CD4-positive, alpha-beta memory T cell (primary cell): Measurements from ENCODE around the gene SFXN4. TPM values are rescaled to one million over a fixed set of nuclear protein-coding genes. Genes with fewer than 3 reads are reported as not detected.
A peak's percentile ranks its signal among the peaks of the same experiment; 100 is the strongest.

ENCODE experiments used
- CTCF ChIA-PET: fragments of 350-600 bp; sonication (Branson Sonifier 250); formaldehyde crosslinking; loops from one replicate; lab custom pipeline; 2021; ENCODE audit warnings: inconsistent platforms; ENCODE audit not compliant: partially characterized antibody; lab: Charles Lee
- POLR2A ChIA-PET: fragments of 350-600 bp; sonication (Branson Sonifier 250); formaldehyde crosslinking; loops from one replicate; lab custom pipeline; 2021; ENCODE audit not compliant: partially characterized antibody; lab: Charles Lee
- DNase-seq, 5 donors: peaks; one replicate each; pipeline versions ENCODE4 v3.0.0 to v3.0.0-alpha.2; 2020 to 2022; ENCODE audit warnings: mixed read lengths in 1 of 5
- H3K27ac ChIP-seq: one replicate; pipeline ENCODE4 v1.7.0; 2013; ENCODE audit warnings: low read depth, low read length
- H3K27me3 ChIP-seq: 2 replicates; pipeline ENCODE4 v1.7.0; 2013; ENCODE audit warnings: mild to moderate bottlenecking, low read length, moderate library complexity; ENCODE audit not compliant: insufficient read depth
- H3K36me3 ChIP-seq: 2 replicates; pipeline ENCODE4 v1.7.0; 2013; ENCODE audit warnings: mild to moderate bottlenecking, low read length, moderate library complexity; ENCODE audit not compliant: insufficient read depth
- H3K4me1 ChIP-seq: 2 replicates; pipeline ENCODE4 v1.7.0; 2013; ENCODE audit warnings: mild to moderate bottlenecking, low read length, moderate library complexity; ENCODE audit not compliant: insufficient read depth
- H3K4me3 ChIP-seq, 2 donors: one replicate each; pipeline ENCODE4 v1.7.0; 2013; ENCODE audit warnings: low read length in 2 of 2, mild to moderate bottlenecking in 1 of 2
- H3K9me3 ChIP-seq, 2 donors: one replicate each; pipeline ENCODE4 v1.7.0; 2013; ENCODE audit warnings: low read length in 2 of 2, control low read depth in 1 of 2; ENCODE audit not compliant: control insufficient read depth in 1 of 2
- H3K27ac Mint-ChIP-seq, 7 donors: one replicate each; pipeline ENCODE4 v1.8.0; 2020 to 2021; ENCODE audit warnings: mixed read lengths in 7 of 7, mild to moderate bottlenecking in 6 of 7, inconsistent platforms in 3 of 7, moderate library complexity in 3 of 7
- H3K27me3 Mint-ChIP-seq, 2 donors: one replicate each; pipeline ENCODE4 v1.8.0; 2020 to 2021; ENCODE audit warnings: mixed read lengths in 2 of 2
- H3K36me3 Mint-ChIP-seq, 2 donors: one replicate each; pipeline ENCODE4 v1.8.0; 2020 to 2021; ENCODE audit warnings: mixed read lengths in 2 of 2, inconsistent platforms in 1 of 2, mild to moderate bottlenecking in 1 of 2
- H3K4me1 Mint-ChIP-seq, 4 donors: one replicate each; pipeline ENCODE4 v1.8.0; 2020 to 2021; ENCODE audit warnings: mixed read lengths in 4 of 4, mild to moderate bottlenecking in 1 of 4
- H3K4me3 Mint-ChIP-seq, 8 donors: one replicate each; pipeline ENCODE4 v1.8.0; 2020 to 2021; ENCODE audit warnings: mixed read lengths in 8 of 8, mild to moderate bottlenecking in 7 of 8, moderate library complexity in 6 of 8, inconsistent platforms in 3 of 8
- H3K9me3 Mint-ChIP-seq, 8 donors: one replicate each; pipeline ENCODE4 v1.8.0; 2020 to 2021; ENCODE audit warnings: mixed read lengths in 8 of 8, mild to moderate bottlenecking in 5 of 8, inconsistent platforms in 3 of 8, moderate library complexity in 1 of 8
- intact Hi-C: fragments of 100-400 bp; cut with micrococcal nuclease; formaldehyde crosslinking; loops from one replicate; pipeline ENCODE4 v1.15.1; 2023
- polyA plus RNA-seq, 2 donors: library from polyadenylated mRNA; unstranded; fragments of 300-500 nt; fragmentation: Illumina TruSeq; gene quantifications; one replicate each; pipeline ENCODE4 v1.2.3, GENCODE V29; 2021
- total RNA-seq, 2 experiments: library from RNA; stranded (reverse); gene quantifications; one replicate each; pipeline ENCODE4 v1.2.3, GENCODE V29; 2021

Gene SFXN4
- total and polyA plus RNA-seq, 4 experiments from 2014 or later, result 13.9 to 18.5 (median 15.6) TPM

- H3K4me3 Mint-ChIP-seq, result peak overlapping the region; percentile 90 to 99 (median 94)
- POLR2A ChIA-PET, result interaction anchor here (0.7 to 7.0 kb wide), 11 partner anchors 9 to 664 kb away, joined by 3 to 101 read pairs (median 3); partner anchors contain the start of gene MCMBP
- CTCF ChIA-PET, result interaction anchor here (0.7 to 6.8 kb wide), 31 partner anchors 9 to 454 kb away, joined by 3 to 139 read pairs (median 4); partner anchors contain the start of gene CACUL1
These were observed 43.7 kb upstream of the SFXN4 start for GRCh38 chr10:119209035-119209735.

GRCh38 chr10:119208553-119208940 lies 43.0 kb upstream of the SFXN4 start:
- Histone ChIP-seq H3K27me3 (no peaks in the 10 kb centered on the region), H3K4me1 (peaks cover 64% of the 10 kb centered on the region), H3K4me3 (peak overlapping the region; percentile 37 to 84), H3K9me3 (no peaks in the 10 kb centered on the region), H3K27ac (peak overlapping the region; percentile 84), H3K36me3 (no peaks in the 10 kb centered on the region)
- Mint-ChIP-seq H3K4me1 (peaks cover 36 to 61% (median 51%) of the 10 kb centered on the region in 4 donors), H3K36me3 (peaks cover 0 to 17% of the 10 kb centered on the region in 2 donors), H3K4me3 (peak overlapping the region; percentile 90 to 99 (median 94)), H3K9me3 (no peaks in the 10 kb centered on the region), H3K27ac (peak overlapping the region; percentile 89 to 95 (median 91)), H3K27me3 (no peaks in the 10 kb centered on the region)
- peak in 1 of 5 donors; percentile 17 for DNase-seq
- CTCF ChIA-PET, result interaction anchor here (0.7 to 6.8 kb wide), 23 partner anchors 9 to 454 kb away, joined by 3 to 139 read pairs (median 4); partner anchors contain the start of gene CACUL1
- POLR2A ChIA-PET, result interaction anchor here (1.1 to 7.0 kb wide), 10 partner anchors 9 to 664 kb away, joined by 3 to 101 read pairs (median 12); partner anchors contain the start of genes MCMBP and RGS10
- intact Hi-C loops, result loop anchor here (2.0 to 10.0 kb wide), 3 partner anchors 41 to 666 kb away; partner anchors contain the start of genes BAG3, MCMBP and SFXN4

More at GRCh38 chr10:119209035-119209735, 43.7 kb upstream of the SFXN4 start:
- no peaks in the 10 kb centered on the region for H3K27me3 ChIP-seq
- H3K4me1 Mint-ChIP-seq, result peaks cover 36 to 68% (median 55%) of the 10 kb centered on the region in 4 donors
- H3K9me3 Mint-ChIP-seq, result no peaks in the 10 kb centered on the region
- peak; percentile 52 to 83 (median 64) for DNase-seq
- H3K4me3 ChIP-seq, result peak overlapping the region; percentile 37 to 84
- no peaks in the 10 kb centered on the region for H3K36me3 ChIP-seq
- peak overlapping the region; percentile 84 for H3K27ac ChIP-seq
- intact Hi-C loops, result loop anchor here (1.0 to 10.0 kb wide), 4 partner anchors 10 to 666 kb away; partner anchors contain the start of genes BAG3, MCMBP and SFXN4
- peaks cover 71% of the 10 kb centered on the region for H3K4me1 ChIP-seq
- H3K9me3 ChIP-seq, result no peaks in the 10 kb centered on the region
- H3K27ac Mint-ChIP-seq, result peak overlapping the region; percentile 89 to 95 (median 91)
- H3K27me3 Mint-ChIP-seq, result no peaks in the 10 kb centered on the region
- peaks cover 0 to 17% of the 10 kb centered on the region in 2 donors for H3K36me3 Mint-ChIP-seq

DNA sequence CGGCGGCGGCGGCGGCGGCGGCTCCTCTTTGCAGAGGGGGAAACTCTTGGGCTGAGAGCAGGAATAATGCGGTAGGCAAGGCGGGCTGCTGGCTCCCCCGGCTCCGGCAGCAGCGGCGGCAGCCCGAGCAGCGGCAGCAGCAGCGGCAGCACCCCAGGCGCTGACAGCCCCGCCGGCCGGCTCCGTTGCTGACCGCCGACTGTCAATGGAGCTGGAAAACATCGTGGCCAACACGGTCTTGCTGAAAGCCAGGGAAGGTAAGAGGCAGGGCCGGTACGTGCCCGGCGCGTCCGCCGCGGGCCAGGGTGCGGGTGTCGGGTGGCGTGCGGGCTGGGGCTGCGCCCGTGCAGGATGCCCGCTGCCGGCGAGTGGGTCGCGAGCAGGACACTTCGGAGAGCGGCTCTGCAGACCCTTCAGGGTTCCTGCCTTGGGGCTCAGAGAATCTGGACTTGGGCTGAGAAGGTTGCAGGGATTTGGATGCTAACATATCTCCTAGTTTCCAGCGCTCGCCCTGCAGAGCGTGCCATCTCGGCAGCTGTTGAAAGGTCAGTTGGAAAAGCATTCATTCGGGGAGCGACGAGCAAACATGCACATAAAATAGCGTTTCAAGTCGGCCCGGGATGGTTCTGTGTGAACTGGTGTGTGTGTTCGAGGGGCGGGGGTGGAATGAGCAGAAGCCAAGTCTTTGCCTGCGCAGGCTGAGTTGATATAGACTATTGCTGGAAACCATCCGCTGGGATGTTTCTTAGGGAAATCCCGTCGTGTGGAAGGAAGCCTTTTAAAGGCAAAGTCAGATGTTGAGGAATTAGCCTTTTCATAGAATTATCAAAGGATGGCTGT lies 42.4 kb upstream of the SFXN4 start:
- peaks cover 0 to 17% of the 10 kb centered on the region in 2 donors for H3K36me3 Mint-ChIP-seq
- H3K4me1 ChIP-seq, result peaks cover 58% of the 10 kb centered on the region
- no peaks in the 10 kb centered on the region for H3K36me3 ChIP-seq
- POLR2A ChIA-PET, result interaction anchor here (1.0 to 7.0 kb wide), 30 partner anchors 10 to 665 kb away, joined by 3 to 101 read pairs (median 6); partner anchors contain the start of genes BAG3, CACUL1, DENND10 and MCMBP
- peaks cover 36 to 60% (median 49%) of the 10 kb centered on the region in 4 donors for H3K4me1 Mint-ChIP-seq
- DNase-seq, result peak in 3 of 5 donors; percentile 30 to 63 (median 40)
- H3K4me3 Mint-ChIP-seq, result peak overlapping the region; percentile 90 to 99 (median 94)
- H3K27ac ChIP-seq, result peak overlapping the region; percentile 84
- H3K4me3 ChIP-seq, result peak overlapping the region; percentile 37 to 84
- intact Hi-C loops, result loop anchor here (1.0 to 10.0 kb wide), 8 partner anchors 30 to 667 kb away; partner anchors contain the start of genes BAG3, EIF3A, MCMBP and PRDX3
- no peaks in the 10 kb centered on the region for H3K27me3 Mint-ChIP-seq
- no peaks in the 10 kb centered on the region for H3K9me3 Mint-ChIP-seq
- no peaks in the 10 kb centered on the region for H3K9me3 ChIP-seq
- CTCF ChIA-PET, result interaction anchor here (0.6 to 6.8 kb wide), 26 partner anchors 9 to 350 kb away, joined by 3 to 139 read pairs (median 5); partner anchors contain the start of genes RGS10 and SFXN4
- no peaks in the 10 kb centered on the region for H3K27me3 ChIP-seq
- H3K27ac Mint-ChIP-seq, result peak overlapping the region; percentile 89 to 95 (median 91)

GRCh38 chr10:119207366-119207666 lies 41.8 kb upstream of the SFXN4 start, which contains the start of gene GRK5:
Gene GRK5, plus strand, starts transcription at chr10:119207571. Its CDS starts 347 bp downstream, at chr10:119207918.
- no peaks in the 10 kb centered on the region for H3K9me3 Mint-ChIP-seq
- peaks cover 52% of the 10 kb centered on the region for H3K4me1 ChIP-seq
- CTCF ChIA-PET, result interaction anchor here (0.6 to 6.8 kb wide), 18 partner anchors 8 to 336 kb away, joined by 3 to 139 read pairs (median 8); partner anchors contain the start of genes RGS10 and SFXN4
- H3K27ac ChIP-seq, result peak within 1 kb of the TSS; percentile 84
- H3K36me3 ChIP-seq, result no peaks in the 10 kb centered on the region
- H3K4me3 Mint-ChIP-seq, result peak within 1 kb of the TSS; percentile 94 to 99 (median 96)
- DNase-seq, result peak; percentile 98 to 99 (median 98)
- H3K27me3 Mint-ChIP-seq, result no peaks in the 10 kb centered on the region
- H3K4me3 ChIP-seq, result peak within 1 kb of the TSS; percentile 37 to 84
- no peaks in the 10 kb centered on the region for H3K27me3 ChIP-seq
- no peaks in the 10 kb centered on the region for H3K9me3 ChIP-seq
- H3K4me1 Mint-ChIP-seq, result peaks cover 33 to 53% (median 43%) of the 10 kb centered on the region in 4 donors
- POLR2A ChIA-PET, result interaction anchor here (0.6 to 7.0 kb wide), 36 partner anchors 11 to 665 kb away, joined by 3 to 101 read pairs (median 5); partner anchors contain the start of genes BAG3, CACUL1, DENND10 and INPP5F
- peaks cover 0 to 17% of the 10 kb centered on the region in 2 donors for H3K36me3 Mint-ChIP-seq
- intact Hi-C loops, result loop anchor here (1.0 to 10.0 kb wide), 7 partner anchors 29 to 667 kb away; partner anchors contain the start of genes EIF3A, MCMBP, PRDX3 and SFXN4
- peak within 1 kb of the TSS; percentile 96 to 99 (median 97) for H3K27ac Mint-ChIP-seq

DNA sequence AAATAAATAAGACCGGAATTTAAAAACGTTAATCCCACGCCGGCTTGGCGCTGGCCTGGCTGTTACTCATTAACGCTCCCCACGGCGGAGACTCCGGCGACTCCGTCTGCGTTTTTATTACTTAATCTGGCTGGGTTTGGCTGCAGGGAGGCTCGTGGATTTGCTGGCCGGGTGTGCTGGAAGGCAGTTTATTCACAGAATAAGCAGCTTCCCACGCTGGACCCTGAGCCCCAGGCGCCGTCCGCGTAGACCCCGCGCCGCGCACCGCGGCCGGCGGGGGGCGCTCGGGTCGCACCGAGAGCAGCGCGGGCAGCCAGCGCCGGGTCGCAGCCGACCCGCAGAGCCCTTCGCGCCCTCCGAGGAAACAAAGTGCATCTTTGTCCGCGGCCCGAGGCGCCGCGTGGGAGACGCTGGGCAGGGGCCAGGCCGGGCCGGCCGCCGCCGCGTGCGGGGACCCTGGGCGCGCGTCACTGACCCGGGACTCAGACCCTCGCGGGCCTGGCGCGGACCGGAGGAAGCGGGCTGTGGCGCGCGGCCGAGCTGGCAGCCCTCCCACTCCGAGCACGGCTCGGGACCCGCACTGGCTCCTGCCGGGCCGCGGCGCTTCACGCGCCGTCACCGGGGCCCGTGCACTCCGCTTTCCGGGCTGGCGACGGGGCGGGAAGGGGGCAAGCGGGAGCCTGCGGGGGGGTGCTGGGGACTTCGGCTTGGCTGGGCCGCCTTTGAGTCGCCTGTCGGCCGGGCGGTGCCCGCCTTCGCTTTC lies 41.3 kb upstream of the SFXN4 start:
- Mint-ChIP-seq H3K9me3 (no peaks in the 10 kb centered on the region), H3K27me3 (no peaks in the 10 kb centered on the region), H3K4me3 (peak overlapping the region; percentile 91 to 99 (median 95)), H3K4me1 (peaks cover 29 to 48% (median 38%) of the 10 kb centered on the region in 4 donors), H3K27ac (peak overlapping the region; percentile 96 to 99 (median 97)), H3K36me3 (peaks cover 0 to 17% of the 10 kb centered on the region in 2 donors)
- CTCF ChIA-PET, result interaction anchor here (0.6 to 6.8 kb wide), 36 partner anchors 8 to 339 kb away, joined by 3 to 139 read pairs (median 4); partner anchors contain the start of genes NANOS1, RGS10 and SFXN4
- Histone ChIP-seq H3K4me3 (peak overlapping the region in 1 of 2 donors; percentile 60), H3K4me1 (peaks cover 47% of the 10 kb centered on the region), H3K27ac (peak overlapping the region; percentile 73), H3K36me3 (no peaks in the 10 kb centered on the region), H3K27me3 (no peaks in the 10 kb centered on the region), H3K9me3 (no peaks in the 10 kb centered on the region)
- POLR2A ChIA-PET, result interaction anchor here (0.6 to 7.0 kb wide), 38 partner anchors 12 to 666 kb away, joined by 3 to 101 read pairs (median 5); partner anchors contain the start of genes BAG3, CACUL1, DENND10 and INPP5F
- intact Hi-C loops, result loop anchor here (1.0 to 10.0 kb wide), 12 partner anchors 28 to 668 kb away; partner anchors contain the start of genes EIF3A, MCMBP, PRDX3 and SFXN4
- peak; percentile 65 to 78 (median 72) for DNase-seq
